WI38 (cell line): ENCODE measurements around the gene PEX26.
"Not testable (repeated sequence)": the region's sequence is repeated elsewhere in the genome, so short reads cannot be mapped to it uniquely, and the experiment has no call there.

ENCODE experiments used
- H3K4me3 ChIP-seq: 2 replicates; pipeline ENCODE4 v1.5.1; 2011; ENCODE audit warnings: low read depth, mild to moderate bottlenecking, control low read depth, low read length
- CTCF ChIP-seq: IDR thresholded peaks from 2 replicates; pipeline ENCODE4 v1.5.1; 2012; ENCODE audit warnings: low read depth, mild to moderate bottlenecking, control low read depth, low read length

PEX26 gene

GRCh38 chr22:18050065-18050464 is 27.7 kb upstream of the PEX26 start:
- H3K4me3 ChIP-seq: no peak overlapping the region
- TF ChIP-seq CTCF: no peak

GRCh38 chr22:18051113-18051512 is 26.7 kb upstream of the PEX26 start:
- not testable (repeated sequence) for H3K4me3 ChIP-seq

GRCh38 chr22:18053216-18053946 is 24.4 kb upstream of the PEX26 start:
- H3K4me3 ChIP-seq: not testable (repeated sequence)

GRCh38 chr22:18055619-18056160 is 22.1 kb upstream of the PEX26 start:
- H3K4me3 ChIP-seq: no peak overlapping the region

GRCh38 chr22:18056161-18056666 is 21.6 kb upstream of the PEX26 start:
- H3K4me3 ChIP-seq: no peak overlapping the region
- no peak for TF ChIP-seq CTCF

More at GRCh38 chr22:18055619-18056160, 22.1 kb upstream of the PEX26 start:
- no peak for TF ChIP-seq CTCF

GRCh38 chr22:18056807-18057474 is 20.8 kb upstream of the PEX26 start:
- H3K4me3 ChIP-seq: no peak overlapping the region

GRCh38 chr22:18057568-18058209 is 20.1 kb upstream of the PEX26 start:
- H3K4me3 ChIP-seq: no peak overlapping the region

More at GRCh38 chr22:18056807-18057474, 20.8 kb upstream of the PEX26 start:
- no peak for TF ChIP-seq CTCF

More at GRCh38 chr22:18057568-18058209, 20.1 kb upstream of the PEX26 start:
- TF ChIP-seq CTCF: no peak
